Body of pancreas (tissue), 4 donors: ENCODE data around the gene GMDS.

Source experiments
- CTCF ChIP-seq, 7 experiments: fragments of 450-650 bp in 4 of 7; fragments of 200-600 bp in 3 of 7; sonication (generic) in 3 of 7; IDR thresholded peaks; one replicate each; pipeline ENCODE4 v1.5.1; 2016 to 2019; ENCODE audit warnings: antibody characterized with exemption in 7 of 7
- POLR2A ChIP-seq, 3 donors: fragments of 450-650 bp; IDR thresholded peaks; one replicate each; pipeline ENCODE4 v1.6.1; 2016; ENCODE audit warnings: antibody characterized with exemption in 3 of 3, mild to moderate bottlenecking in 2 of 3

- TF ChIP-seq CTCF (IDR thresholded peaks at IDR 0.05) (no peak), POLR2A (IDR thresholded peaks at IDR 0.05) (no peak)
These were observed 653.5 kb downstream of the GMDS start for GRCh38 chr6:1591926-1592325.
